HG02938 (cell line): Measurements from ENCODE around the gene COL4A5.
"Not testable (repeated sequence)": the region's sequence is repeated elsewhere in the genome, so short reads cannot be mapped to it uniquely, and the experiment has no call there.

ENCODE experiments used
- ATAC-seq: cut with Tn5 transposase; IDR thresholded peaks from one replicate; pipeline ENCODE4 v1.9.1; 2021; ENCODE audit warnings: mild to moderate bottlenecking, moderate library complexity; ENCODE audit not compliant: unreplicated experiment

The COL4A5 gene

GRCh38 chrX:108439426-108439942 lies at the start of gene COL4A5:
Gene COL4A5, plus strand, starts transcription at chrX:108439838. Its CDS starts 288 bp downstream, at chrX:108440126.
- no peak for ATAC-seq

GRCh38 chrX:108390976-108391717 lies 48.5 kb upstream of the COL4A5 start:
- ATAC-seq, result not testable (repeated sequence)

- ATAC-seq, result no peak
Observed at GRCh38 chrX:108396188-108396891, 43.3 kb upstream of the COL4A5 start.

- no peak for ATAC-seq
Observed at GRCh38 chrX:108396986-108397385, 42.7 kb upstream of the COL4A5 start.

- ATAC-seq, result no peak
Observed at GRCh38 chrX:108397627-108398391, 41.8 kb upstream of the COL4A5 start.

GRCh38 chrX:108399418-108400165 lies 40.0 kb upstream of the COL4A5 start:
- no peak for ATAC-seq

GRCh38 chrX:108412783-108413182 lies 26.9 kb upstream of the COL4A5 start:
- ATAC-seq, result no peak

GRCh38 chrX:108415146-108415545 lies 24.5 kb upstream of the COL4A5 start:
- ATAC-seq, result no peak

GRCh38 chrX:108415891-108416290 lies 23.7 kb upstream of the COL4A5 start:
- no peak for ATAC-seq

GRCh38 chrX:108417257-108417656 lies 22.4 kb upstream of the COL4A5 start:
- peak; percentile 78 for ATAC-seq

GRCh38 chrX:108419401-108419800 lies 20.2 kb upstream of the COL4A5 start:
- ATAC-seq, result no peak

GRCh38 chrX:108420481-108420880 lies 19.2 kb upstream of the COL4A5 start:
- no peak for ATAC-seq

- no peak for ATAC-seq
Observed at GRCh38 chrX:108426262-108426661, 13.4 kb upstream of the COL4A5 start.

GRCh38 chrX:108435261-108435660 lies 4.4 kb upstream of the COL4A5 start:
- ATAC-seq, result no peak

- no peak for ATAC-seq
Observed at GRCh38 chrX:108437349-108438109, 2.1 kb upstream of the COL4A5 start.

- no peak for ATAC-seq
Observed at GRCh38 chrX:108438110-108438623, 1.5 kb upstream of the COL4A5 start, which contains the start of gene COL4A6. Gene COL4A6, minus strand, starts transcription at chrX:108438422. Its CDS starts 226 bp downstream, at chrX:108438196.

- no peak for ATAC-seq
Observed at GRCh38 chrX:108439961-108440696, 491 bp downstream of the COL4A5 start.

- no peak for ATAC-seq
Observed at GRCh38 chrX:108442901-108443464, 3.3 kb downstream of the COL4A5 start.

- ATAC-seq, result no peak
Observed at GRCh38 chrX:108447303-108447702, 7.7 kb downstream of the COL4A5 start.
